ENCODE results near the gene APIP. TPM values are rescaled to one million over a fixed set of nuclear protein-coding genes. Genes with fewer than 3 reads are reported as not detected.

APIP gene
- total RNA-seq, 1 donor from 2014 or later: 16.5 TPM

DNA sequence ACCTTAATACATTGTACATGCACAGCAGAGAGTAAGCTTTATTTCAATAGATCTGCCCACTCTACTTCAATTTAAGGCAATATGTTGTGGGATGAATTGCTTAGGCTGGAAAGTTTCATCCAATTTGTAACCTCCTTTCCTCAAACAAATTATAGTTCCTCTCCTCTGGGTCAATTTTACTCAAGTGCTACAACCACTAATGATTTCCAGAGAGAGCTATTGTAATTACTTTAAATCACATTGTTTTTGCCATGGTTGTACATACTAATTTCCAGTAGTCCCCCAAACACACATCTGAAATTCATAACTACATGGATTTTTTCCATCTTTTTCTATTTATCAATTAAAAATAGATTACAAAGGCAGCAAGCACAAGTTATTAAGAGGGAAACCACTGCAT, 72.9 kb downstream of the APIP start:
- no peak for DNase-seq (ENCODE audit: low read depth)
- no peaks in the 10 kb centered on the region for H3K27me3 ChIP-seq (ENCODE audit: control insufficient read depth, insufficient read depth, low read length)
- no peaks in the 10 kb centered on the region for H3K36me3 ChIP-seq (ENCODE audit: control insufficient read depth, insufficient read depth, low read length)
- no peak overlapping the region for H3K4me3 ChIP-seq (ENCODE audit: low read depth, low read length)
- TF ChIP-seq CTCF (IDR thresholded peaks at IDR 0.05; ENCODE audit: insufficient read depth, low read length, poor library complexity, severe bottlenecking): no peak

- TF ChIP-seq CTCF (IDR thresholded peaks at IDR 0.05; ENCODE audit: insufficient read depth, low read length, poor library complexity, severe bottlenecking): peak; percentile 42
- Histone ChIP-seq H3K4me3 (ENCODE audit: low read depth, low read length) (no peak overlapping the region), H3K27me3 (ENCODE audit: control insufficient read depth, insufficient read depth, low read length) (no peaks in the 10 kb centered on the region), H3K36me3 (ENCODE audit: control insufficient read depth, insufficient read depth, low read length) (no peaks in the 10 kb centered on the region)
- DNase-seq (ENCODE audit: low read depth): no peak
Measured at GRCh38 chr11:34840736-34841386, 75.3 kb downstream of the APIP start.

DNA sequence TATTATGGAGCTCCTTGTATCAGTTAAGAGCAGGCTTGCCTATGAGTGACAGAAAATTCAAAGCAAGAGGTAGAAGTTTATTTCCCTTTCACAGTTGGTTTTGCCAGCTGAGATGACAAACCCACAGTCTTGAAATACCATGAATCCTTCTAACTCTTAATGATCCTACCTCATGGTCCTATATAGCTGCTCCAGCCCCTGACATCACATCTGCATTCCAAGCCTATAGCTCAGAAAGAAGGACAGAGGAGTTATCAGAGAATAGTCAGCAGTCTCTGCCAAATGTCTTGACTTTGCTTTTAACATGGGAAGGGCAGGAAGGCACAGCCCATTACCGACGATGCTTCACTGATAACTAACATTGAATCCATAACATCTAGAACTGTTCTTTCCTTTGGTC, 76.2 kb downstream of the APIP start:
- no peaks in the 10 kb centered on the region for H3K36me3 ChIP-seq (ENCODE audit: control insufficient read depth, insufficient read depth, low read length)

DNA sequence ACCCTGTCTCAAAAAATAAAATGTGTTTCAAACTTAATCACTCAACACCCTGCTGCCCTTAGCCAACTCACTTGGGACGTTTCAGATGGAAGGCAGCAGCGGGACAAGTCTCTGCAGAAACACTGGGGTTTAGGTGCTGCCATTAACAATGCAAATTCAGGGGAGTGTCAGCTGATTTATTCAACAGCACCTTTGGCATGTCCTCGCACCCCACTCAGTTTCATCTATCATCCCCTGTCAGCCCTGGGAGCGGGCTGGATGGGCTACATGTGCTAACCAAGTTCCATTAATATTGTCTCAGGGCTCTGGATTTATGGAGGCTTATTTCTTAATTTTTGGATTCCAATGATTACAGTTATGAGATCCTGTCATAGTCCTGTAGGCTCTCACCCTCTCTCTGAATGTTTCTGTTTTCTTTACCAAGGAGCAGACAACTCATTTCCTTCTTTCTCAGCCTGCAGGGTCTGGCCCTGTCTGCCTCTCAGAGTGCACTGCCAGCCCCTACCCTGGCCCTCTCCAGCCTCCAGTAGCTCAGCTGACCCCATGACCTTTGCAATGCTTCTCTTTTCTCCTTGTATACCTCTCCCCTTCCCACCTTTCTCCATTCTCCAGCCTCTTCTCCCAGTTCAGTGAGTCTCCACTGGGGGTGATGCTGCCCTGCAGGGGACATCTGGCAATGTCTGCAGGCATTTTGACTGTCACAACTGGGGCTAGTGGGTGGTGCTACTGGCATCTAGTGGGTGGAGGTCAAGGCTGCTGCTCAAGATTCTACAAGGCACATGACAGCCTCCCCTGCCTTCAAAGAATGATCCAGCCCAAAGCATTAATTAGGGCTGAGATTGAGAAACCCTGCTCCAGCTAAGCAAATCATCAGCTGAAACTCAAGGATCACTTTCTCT, 79.0 kb downstream of the APIP start:
- no peak for TF ChIP-seq CTCF (IDR thresholded peaks at IDR 0.05; ENCODE audit: insufficient read depth, low read length, poor library complexity, severe bottlenecking)
- H3K27me3 ChIP-seq (ENCODE audit: control insufficient read depth, insufficient read depth, low read length): no peaks in the 10 kb centered on the region
- no peak for DNase-seq (ENCODE audit: low read depth)
- no peak overlapping the region for H3K4me3 ChIP-seq (ENCODE audit: low read depth, low read length)
- H3K36me3 ChIP-seq (ENCODE audit: control insufficient read depth, insufficient read depth, low read length): no peaks in the 10 kb centered on the region

More for the DNA sequence above, 76.2 kb downstream of the APIP start:
- TF ChIP-seq CTCF (IDR thresholded peaks at IDR 0.05; ENCODE audit: insufficient read depth, low read length, poor library complexity, severe bottlenecking): no peak
- Histone ChIP-seq H3K27me3 (ENCODE audit: control insufficient read depth, insufficient read depth, low read length) (no peaks in the 10 kb centered on the region), H3K4me3 (ENCODE audit: low read depth, low read length) (no peak overlapping the region)
- no peak for DNase-seq (ENCODE audit: low read depth)

DNA sequence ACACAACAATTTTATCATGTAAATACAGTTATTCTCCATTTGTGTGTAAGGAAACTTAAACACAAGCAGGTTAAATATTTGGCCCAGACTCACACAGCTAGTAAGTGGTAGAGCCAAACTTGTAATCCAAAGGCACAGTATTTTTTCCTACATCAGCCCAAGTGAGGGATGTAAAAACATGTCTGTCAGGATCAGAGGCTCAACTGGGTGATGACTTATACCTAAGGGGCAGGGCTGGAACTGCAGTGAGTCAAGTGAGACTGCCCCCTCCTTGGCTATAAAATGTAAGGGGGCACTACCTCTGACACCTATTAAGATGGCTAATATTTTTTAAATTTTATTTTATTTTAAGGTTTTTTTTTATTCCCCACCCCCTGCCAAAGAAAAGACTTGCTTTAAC, 82.6 kb downstream of the APIP start:
- DNase-seq (ENCODE audit: low read depth): no peak
- TF ChIP-seq CTCF (IDR thresholded peaks at IDR 0.05; ENCODE audit: insufficient read depth, low read length, poor library complexity, severe bottlenecking): no peak
- no peak overlapping the region for H3K4me3 ChIP-seq (ENCODE audit: low read depth, low read length)

More for the DNA sequence above, 82.6 kb downstream of the APIP start:
- Histone ChIP-seq H3K36me3 (ENCODE audit: control insufficient read depth, insufficient read depth, low read length) (no peaks in the 10 kb centered on the region), H3K27me3 (ENCODE audit: control insufficient read depth, insufficient read depth, low read length) (no peaks in the 10 kb centered on the region)

Other genes starting within 250 kb of the APIP start
- gene PDHX, start 239 bp upstream of the APIP start, total RNA-seq: 28.3 and 30.5 TPM in 2 replicates
- 268 and 336 TPM in 2 replicates for gene CD44, start 222.8 kb upstream of the APIP start, total RNA-seq

Measured in kidney epithelial cell (primary cell).